ENCODE data around the gene CDKL5. TPM values are rescaled to one million over a fixed set of nuclear protein-coding genes. Genes with fewer than 3 reads are reported as not detected.
A peak's percentile ranks its signal among the peaks of the same experiment; 100 is the strongest.

The CDKL5 gene
- total RNA-seq, 1 experiment from 2014 or later: 1.2 TPM

GRCh38 chrX:18701621-18702361 is 276.4 kb downstream of the CDKL5 start:
- H3K9me3 ChIP-seq (ENCODE audit: control insufficient read depth, insufficient read depth, low read depth, low read length): no peaks in the 10 kb centered on the region
- DNase-seq (ENCODE audit: low read depth, low spot score) (no peak), ATAC-seq (no peak)
- TF ChIP-seq POLR2AphosphoS5 (IDR thresholded peaks at IDR 0.05; ENCODE audit: low read depth, low read length): no peak
- TF ChIP-seq REST (IDR thresholded peaks at IDR 0.05; ENCODE audit: insufficient read depth in 1 of 2, low read depth in 2 of 2, low read length in 1 of 2): no peak
- TF ChIP-seq SIN3A (IDR thresholded peaks at IDR 0.05; ENCODE audit: borderline replicate concordance, insufficient read depth, low read depth, low read length): no peak
- TF ChIP-seq CTCF (IDR thresholded peaks at IDR 0.05): no peak
- no peak for TF ChIP-seq TCF7L2 (IDR thresholded peaks at IDR 0.05; ENCODE audit: low read depth, low read length)
- in situ Hi-C loops (cut with HindIII; ENCODE audit: low pct_unique_long_range_greater_than_20kb, low sequenced_read_pairs) (no loop called here), intact Hi-C loops (cut with micrococcal nuclease; ENCODE audit: unreplicated experiment) (no loop called here)
- no peaks in the 10 kb centered on the region for H3K27me3 ChIP-seq (ENCODE audit: control insufficient read depth, insufficient read depth, low read length)
- BruUV-seq (replicated peaks): no TSS peak
- ChIA-PET CTCF (no interaction called here), POLR2A (interaction anchor here (0.5 kb wide), 1 partner anchor 103 kb away, joined by 5 read pairs; no protein-coding TSS in a partner anchor)
- no peaks in the 10 kb centered on the region for H3K4me1 ChIP-seq (ENCODE audit: control insufficient read depth, insufficient read depth, low read length)
- H3K4me3 ChIP-seq (ENCODE audit: low read depth in 2 of 2, low read length in 2 of 2): no peak overlapping the region
- no peak overlapping the region for H3K27ac ChIP-seq (ENCODE audit: low read length)
- no peaks in the 10 kb centered on the region for H3K36me3 ChIP-seq (ENCODE audit: control insufficient read depth, insufficient read depth, low read length)

- TF ChIP-seq CTCF (IDR thresholded peaks at IDR 0.05): no peak
- Histone ChIP-seq H3K4me1 (ENCODE audit: control insufficient read depth, insufficient read depth, low read length) (no peaks in the 10 kb centered on the region), H3K27me3 (ENCODE audit: control insufficient read depth, insufficient read depth, low read length) (no peaks in the 10 kb centered on the region), H3K36me3 (ENCODE audit: control insufficient read depth, insufficient read depth, low read length) (no peaks in the 10 kb centered on the region), H3K27ac (ENCODE audit: low read length) (no peak overlapping the region), H3K9me3 (ENCODE audit: control insufficient read depth, insufficient read depth, low read depth, low read length) (no peaks in the 10 kb centered on the region), H3K4me3 (ENCODE audit: low read depth in 2 of 2, low read length in 2 of 2) (no peak overlapping the region)
- POLR2A ChIA-PET: no interaction called here
- CTCF ChIA-PET: no interaction called here
- DNase-seq (ENCODE audit: low read depth, low spot score): no peak
- in situ Hi-C loops (cut with HindIII; ENCODE audit: low pct_unique_long_range_greater_than_20kb, low sequenced_read_pairs): no loop called here
- BruUV-seq (replicated peaks): no TSS peak
- ATAC-seq: 0 out of 2 replicates have a peak, but pooled peaks have one; percentile 34
- intact Hi-C loops (cut with micrococcal nuclease; ENCODE audit: unreplicated experiment): no loop called here
Measured at GRCh38 chrX:18702362-18703195, 277.2 kb downstream of the CDKL5 start.

Other genes starting within 250 kb of the CDKL5 start
- gene BEND2, start 204.7 kb upstream of the CDKL5 start, total RNA-seq (2021; ENCODE audit: unreplicated experiment): not detected
- gene SCML2, start 70.9 kb upstream of the CDKL5 start, total RNA-seq (2021; ENCODE audit: unreplicated experiment): 7.1 TPM
- gene RS1, start 246.5 kb downstream of the CDKL5 start, total RNA-seq (2021; ENCODE audit: unreplicated experiment): not detected

Data from Panc1 (cell line).